GM06990 (cell line): ENCODE results near the gene ZC3H7B.

Experiments used
- DNase-seq: peaks from one replicate; pipeline ENCODE4 v3.0.0-alpha.2; 2011; ENCODE audit not compliant: insufficient read length; ENCODE audit errors: extremely low read depth
- H3K27me3 ChIP-seq: replicated peaks from 2 replicates; pipeline ENCODE4 v1.6.0; 2011; ENCODE audit warnings: low read length; ENCODE audit not compliant: control insufficient read depth, insufficient read depth
- H3K36me3 ChIP-seq: 2 replicates; pipeline ENCODE4 v1.5.1; 2011; ENCODE audit warnings: low read length; ENCODE audit not compliant: control insufficient read depth, insufficient read depth
- H3K4me3 ChIP-seq: replicated peaks from 2 replicates; pipeline ENCODE4 v1.5.1; 2011; ENCODE audit warnings: low read depth, mild to moderate bottlenecking, control low read depth, low read length
- TF ChIP-seq, protein P1 (sequence below): IDR thresholded peaks from 2 replicates; pipeline ENCODE4 v1.5.1; 2011; ENCODE audit warnings: low read length, control low read depth, mild to moderate bottlenecking, inconsistent platforms; ENCODE audit not compliant: insufficient read depth, poor library complexity, severe bottlenecking

The ZC3H7B gene

GRCh38 chr22:41387341-41387740 lies 86.0 kb downstream of the ZC3H7B start:
- H3K27me3 ChIP-seq: no peaks in the 10 kb centered on the region
- H3K36me3 ChIP-seq: peaks cover 5% of the 10 kb centered on the region
- no peak for DNase-seq
- H3K4me3 ChIP-seq: no peak overlapping the region
- TF ChIP-seq, protein P1, sequence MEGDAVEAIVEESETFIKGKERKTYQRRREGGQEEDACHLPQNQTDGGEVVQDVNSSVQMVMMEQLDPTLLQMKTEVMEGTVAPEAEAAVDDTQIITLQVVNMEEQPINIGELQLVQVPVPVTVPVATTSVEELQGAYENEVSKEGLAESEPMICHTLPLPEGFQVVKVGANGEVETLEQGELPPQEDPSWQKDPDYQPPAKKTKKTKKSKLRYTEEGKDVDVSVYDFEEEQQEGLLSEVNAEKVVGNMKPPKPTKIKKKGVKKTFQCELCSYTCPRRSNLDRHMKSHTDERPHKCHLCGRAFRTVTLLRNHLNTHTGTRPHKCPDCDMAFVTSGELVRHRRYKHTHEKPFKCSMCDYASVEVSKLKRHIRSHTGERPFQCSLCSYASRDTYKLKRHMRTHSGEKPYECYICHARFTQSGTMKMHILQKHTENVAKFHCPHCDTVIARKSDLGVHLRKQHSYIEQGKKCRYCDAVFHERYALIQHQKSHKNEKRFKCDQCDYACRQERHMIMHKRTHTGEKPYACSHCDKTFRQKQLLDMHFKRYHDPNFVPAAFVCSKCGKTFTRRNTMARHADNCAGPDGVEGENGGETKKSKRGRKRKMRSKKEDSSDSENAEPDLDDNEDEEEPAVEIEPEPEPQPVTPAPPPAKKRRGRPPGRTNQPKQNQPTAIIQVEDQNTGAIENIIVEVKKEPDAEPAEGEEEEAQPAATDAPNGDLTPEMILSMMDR: no peak

DNA sequence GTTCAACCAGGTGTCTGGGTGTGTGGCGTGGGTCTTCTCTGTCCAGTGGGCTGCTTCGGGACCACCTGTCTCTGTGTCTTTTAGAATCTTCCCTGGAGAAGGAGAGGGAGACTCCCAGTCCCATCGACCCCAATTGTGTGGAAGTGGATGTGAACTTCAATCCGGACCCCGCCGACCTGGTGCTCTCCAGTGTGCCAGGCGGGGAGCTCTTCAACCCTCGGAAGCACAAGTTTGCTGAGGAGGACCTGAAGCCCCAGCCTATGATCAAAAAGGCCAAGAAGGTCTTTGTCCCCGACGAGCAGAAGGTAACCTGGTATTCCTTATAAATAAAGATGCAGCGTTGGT lies 92.7 kb downstream of the ZC3H7B start:
- H3K36me3 ChIP-seq: peaks cover 3% of the 10 kb centered on the region
- no peak for DNase-seq
- H3K4me3 ChIP-seq: no peak overlapping the region
- TF ChIP-seq, protein P1: no peak
- no peaks in the 10 kb centered on the region for H3K27me3 ChIP-seq

DNA sequence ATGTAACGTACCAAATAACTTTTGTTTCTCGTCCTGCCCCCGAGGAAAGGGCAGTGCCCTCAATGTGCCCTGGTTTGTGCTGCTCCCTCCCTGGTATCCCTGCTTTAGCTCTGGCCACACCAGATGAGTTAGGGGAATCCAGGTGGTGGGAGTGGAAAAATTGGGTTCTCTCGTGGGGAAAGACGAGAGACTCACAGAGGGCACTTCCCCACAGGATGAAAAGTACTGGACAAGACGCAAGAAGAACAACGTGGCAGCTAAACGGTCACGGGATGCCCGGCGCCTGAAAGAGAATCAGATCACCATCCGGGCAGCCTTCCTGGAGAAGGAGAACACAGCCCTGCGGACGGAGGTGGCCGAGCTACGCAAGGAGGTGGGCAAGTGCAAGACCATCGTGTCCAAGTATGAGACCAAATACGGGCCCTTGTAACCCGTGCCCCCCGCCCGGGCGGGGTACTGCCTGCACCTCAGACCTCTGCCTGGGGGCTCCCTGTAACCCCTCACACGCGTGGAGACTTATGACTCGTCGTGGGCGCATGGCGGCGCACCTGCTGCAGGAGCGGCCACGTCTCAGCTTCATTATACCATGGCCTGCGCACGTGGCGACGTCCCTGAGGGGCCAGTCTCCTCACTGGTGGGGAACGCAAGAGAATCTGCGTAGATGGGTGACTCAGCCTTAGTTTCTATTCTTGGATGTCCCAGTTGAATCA lies 94.4 kb downstream of the ZC3H7B start:
- no peaks in the 10 kb centered on the region for H3K27me3 ChIP-seq
- no peak for DNase-seq
- TF ChIP-seq, protein P1: no peak
- no peak overlapping the region for H3K4me3 ChIP-seq
- peaks cover 3% of the 10 kb centered on the region for H3K36me3 ChIP-seq

- H3K27me3 ChIP-seq: no peaks in the 10 kb centered on the region
- TF ChIP-seq, protein P1: no peak
- peaks cover 2% of the 10 kb centered on the region; the same call in 1 of the 2 replicates for H3K36me3 ChIP-seq
- no peak for DNase-seq
- no peak overlapping the region for H3K4me3 ChIP-seq
Observed at GRCh38 chr22:41397143-41397811, 96.0 kb downstream of the ZC3H7B start.

DNA sequence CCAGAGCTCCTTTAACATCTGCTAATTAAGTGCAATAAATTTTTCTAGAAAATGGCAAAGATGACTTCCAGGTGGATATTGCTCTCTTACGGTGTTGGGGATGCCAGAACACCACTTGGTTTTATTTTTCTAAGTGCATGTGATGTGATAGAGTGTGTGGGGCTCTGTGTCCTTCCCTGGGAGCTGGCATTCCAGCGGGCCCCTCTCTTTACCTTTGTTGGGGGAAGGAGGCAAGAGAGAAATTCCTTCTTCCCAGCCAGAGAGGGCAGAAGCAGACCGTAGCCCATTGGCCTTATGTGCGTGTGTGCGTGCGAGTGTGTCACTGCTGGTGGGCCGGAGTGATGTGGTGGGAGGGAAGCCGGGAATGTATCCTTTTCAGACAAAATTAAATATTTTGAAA lies 97.6 kb downstream of the ZC3H7B start:
- TF ChIP-seq, protein P1: no peak
- H3K4me3 ChIP-seq: no peak overlapping the region
- no peak for DNase-seq
- H3K27me3 ChIP-seq: no peaks in the 10 kb centered on the region
- H3K36me3 ChIP-seq: peaks cover 2% of the 10 kb centered on the region; the same call in 1 of the 2 replicates
